HFF-Myc (cell line): ENCODE data around the gene TUBA1B.
A peak's percentile ranks its signal among the peaks of the same experiment; 100 is the strongest.

Experiments
- DNase-seq: peaks from one replicate; pipeline ENCODE4 v3.0.0-alpha.2; 2011; ENCODE audit warnings: low read depth; ENCODE audit errors: extremely low read depth
- H3K4me3 ChIP-seq: replicated peaks from 2 replicates; pipeline ENCODE4 v1.5.1; 2011; ENCODE audit warnings: low read depth, mild to moderate bottlenecking, control low read depth, low read length
- CTCF ChIP-seq: IDR thresholded peaks from 2 replicates; pipeline ENCODE4 v1.5.1; 2012; ENCODE audit warnings: mild to moderate bottlenecking, low read depth, low read length, control low read depth; ENCODE audit errors: missing control alignments

The TUBA1B gene

GRCh38 chr12:49126852-49127763 is 4.1 kb downstream of the TUBA1B start:
- H3K4me3 ChIP-seq: no peak overlapping the region
- no peak for DNase-seq
- no peak for TF ChIP-seq CTCF

- no peak for DNase-seq
- H3K4me3 ChIP-seq: no peak overlapping the region
- TF ChIP-seq CTCF: peak; percentile 71
Observed at GRCh38 chr12:49121047-49121696, 10.0 kb downstream of the TUBA1B start.

DNA sequence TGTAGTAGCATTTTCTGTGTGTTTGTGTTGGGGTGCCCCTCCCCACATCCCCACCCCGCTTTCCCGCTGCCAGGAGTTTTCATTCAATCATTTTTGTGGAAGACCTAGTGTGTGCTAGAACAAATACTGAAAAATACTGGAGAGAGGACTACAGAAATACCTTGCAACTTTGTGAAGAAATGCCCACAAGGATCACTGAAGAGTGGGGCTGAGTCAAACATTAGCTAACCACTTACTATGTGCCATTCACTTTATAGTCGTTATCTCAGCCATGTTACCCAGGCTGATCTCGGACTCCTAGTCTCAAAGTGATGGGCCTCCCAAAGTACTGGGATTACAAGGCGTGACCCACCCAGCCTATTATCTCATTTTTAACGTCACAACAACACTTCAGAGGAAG is 20.0 kb downstream of the TUBA1B start:
- DNase-seq: no peak
- peak overlapping the region; percentile 88 for H3K4me3 ChIP-seq
- TF ChIP-seq CTCF: no peak

- H3K4me3 ChIP-seq: peak within 1 kb of the TSS; percentile 88
- DNase-seq: peak; percentile 96
- peak; percentile 35 for TF ChIP-seq CTCF
Observed at GRCh38 chr12:49110464-49111155, 20.6 kb downstream of the TUBA1B start, which contains the start of gene LMBR1L. LMBR1L (minus strand) TSS chr12:49110847; CDS start chr12:49110555, 292 bp downstream.

DNA sequence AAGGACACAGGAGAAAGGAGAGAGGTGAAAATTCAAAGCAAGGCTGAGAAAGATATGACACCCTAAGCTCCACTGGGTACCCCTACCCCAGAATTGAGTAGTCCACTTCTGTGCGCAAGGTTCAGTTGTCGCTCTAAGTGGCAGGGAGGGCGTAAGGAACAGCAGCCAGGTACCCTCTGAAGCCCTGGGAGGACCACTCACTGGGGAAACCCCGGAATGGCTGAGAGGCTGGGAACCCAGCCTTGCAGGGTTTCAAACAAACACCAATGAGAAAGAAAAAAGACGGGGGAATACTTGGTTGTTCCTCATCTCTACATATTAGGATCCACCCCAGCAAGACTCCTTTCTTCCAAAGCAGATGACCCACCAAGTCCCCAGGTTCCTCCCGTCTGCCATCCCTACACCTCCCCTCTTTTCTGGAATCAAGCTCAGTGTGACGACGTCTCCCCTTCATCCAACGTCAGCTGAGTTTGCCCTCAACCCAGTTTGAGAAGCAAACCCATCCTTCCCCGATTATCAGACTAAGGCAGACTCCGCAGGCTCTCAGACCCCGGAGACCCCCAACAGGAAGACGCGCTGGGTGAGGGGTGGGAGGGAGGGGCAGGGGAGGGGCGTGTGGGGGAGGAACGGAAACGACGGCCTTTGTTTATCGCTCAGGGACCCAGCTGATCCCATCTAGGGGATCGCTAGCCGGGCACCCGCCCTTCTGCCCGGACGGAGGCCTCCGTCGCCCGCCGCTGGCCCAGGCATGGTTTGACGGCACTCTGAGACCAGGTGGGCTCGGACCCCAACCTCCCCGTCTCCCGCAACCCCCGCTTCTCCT is 21.3 kb downstream of the TUBA1B start:
- DNase-seq: no peak
- peak overlapping the region; percentile 88 for H3K4me3 ChIP-seq
- no peak for TF ChIP-seq CTCF

DNA sequence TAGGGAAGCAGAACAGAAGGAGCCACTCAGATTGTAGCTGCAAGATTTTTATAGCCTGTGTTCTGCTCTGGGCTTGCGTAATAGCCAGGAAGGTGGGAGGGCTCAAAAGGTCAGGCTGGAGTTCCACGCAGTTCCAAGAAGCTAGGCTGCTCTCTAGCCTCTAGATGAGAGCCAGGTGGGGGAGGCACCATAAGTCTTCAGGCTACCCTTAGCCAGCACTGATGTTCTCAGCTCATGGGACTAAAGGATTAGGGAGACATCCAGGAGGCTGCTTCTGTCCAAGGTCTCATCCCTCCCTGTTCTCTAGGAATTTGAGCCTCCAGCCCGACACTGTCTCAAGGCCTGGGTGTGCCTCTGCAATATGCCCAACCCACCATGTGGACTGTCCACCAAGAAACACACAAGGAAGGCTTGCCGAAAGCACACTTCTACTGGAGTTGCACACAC is 22.2 kb downstream of the TUBA1B start:
- DNase-seq: no peak
- peak overlapping the region; percentile 88 for H3K4me3 ChIP-seq
- no peak for TF ChIP-seq CTCF
